Activated gamma-delta T cell treated with anti-CD3 and anti-CD28 coated beads, Interleukin-2, amount 50 U/mL, for 16 hours (primary cell): ENCODE results near the gene PXK.
"Not testable (repeated sequence)": the region's sequence is repeated elsewhere in the genome, so short reads cannot be mapped to it uniquely, and the experiment has no call there.

ENCODE experiments used
- DNase-seq: peaks from one replicate; pipeline ENCODE4 v3.0.0-alpha.2; 2020; ENCODE audit warnings: low read depth

The PXK gene

GRCh38 chr3:58332575-58333188 is at the start of gene PXK:
Gene PXK (plus strand): TSS chr3:58332892. CDS start chr3:58332989, 97 bp downstream.
- DNase-seq, result peak; percentile 64

GRCh38 chr3:58285334-58285733 is 47.4 kb upstream of the PXK start:
- no peak for DNase-seq

- no peak for DNase-seq
Observed at GRCh38 chr3:58287354-58287753, 45.3 kb upstream of the PXK start.

GRCh38 chr3:58288011-58288728 is 44.5 kb upstream of the PXK start:
- no peak for DNase-seq

GRCh38 chr3:58288964-58289613 is 43.6 kb upstream of the PXK start:
- DNase-seq, result not testable (repeated sequence)

- DNase-seq, result not testable (repeated sequence)
Observed at GRCh38 chr3:58290446-58290845, 42.2 kb upstream of the PXK start.

- no peak for DNase-seq
Observed at GRCh38 chr3:58291671-58292338, 40.9 kb upstream of the PXK start.

GRCh38 chr3:58292866-58293265 is 39.8 kb upstream of the PXK start:
- DNase-seq, result no peak

- no peak for DNase-seq
Observed at GRCh38 chr3:58293516-58293915, 39.2 kb upstream of the PXK start.

- DNase-seq, result no peak
Observed at GRCh38 chr3:58296269-58296668, 36.4 kb upstream of the PXK start.

GRCh38 chr3:58296843-58297242 is 35.8 kb upstream of the PXK start:
- no peak for DNase-seq

GRCh38 chr3:58298190-58298589 is 34.5 kb upstream of the PXK start:
- no peak for DNase-seq

GRCh38 chr3:58299075-58299474 is 33.6 kb upstream of the PXK start:
- DNase-seq, result no peak

GRCh38 chr3:58299839-58300516 is 32.7 kb upstream of the PXK start:
- DNase-seq, result no peak

- peak; percentile 97 for DNase-seq
Observed at GRCh38 chr3:58305882-58306711, 26.6 kb upstream of the PXK start, which contains the start of the genes HTD2 and RPP14. Gene HTD2 (plus strand): TSS chr3:58306520. CDS start chr3:58317614, 11,094 bp downstream. Gene RPP14 (plus strand): TSS chr3:58306245. CDS start chr3:58310330, 4,085 bp downstream.

GRCh38 chr3:58307639-58308215 is 25.0 kb upstream of the PXK start:
- DNase-seq, result no peak

- DNase-seq, result no peak
Observed at GRCh38 chr3:58308728-58309127, 24.0 kb upstream of the PXK start.

- DNase-seq, result no peak
Observed at GRCh38 chr3:58317811-58318210, 14.9 kb upstream of the PXK start.

GRCh38 chr3:58321791-58322190 is 10.9 kb upstream of the PXK start:
- DNase-seq, result no peak

- no peak for DNase-seq
Observed at GRCh38 chr3:58322793-58323192, 9.9 kb upstream of the PXK start.
